Measurements from ENCODE around the gene TMEM273. TPM values are rescaled to one million over a fixed set of nuclear protein-coding genes. Genes with fewer than 3 reads are reported as not detected.

TMEM273 gene, protein sequence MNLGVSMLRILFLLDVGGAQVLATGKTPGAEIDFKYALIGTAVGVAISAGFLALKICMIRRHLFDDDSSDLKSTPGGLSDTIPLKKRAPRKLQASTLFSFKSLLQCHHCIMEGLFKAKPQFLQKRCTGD
- not detected in 2 replicates for total RNA-seq
- long read RNA-seq: 0 reads

DNA sequence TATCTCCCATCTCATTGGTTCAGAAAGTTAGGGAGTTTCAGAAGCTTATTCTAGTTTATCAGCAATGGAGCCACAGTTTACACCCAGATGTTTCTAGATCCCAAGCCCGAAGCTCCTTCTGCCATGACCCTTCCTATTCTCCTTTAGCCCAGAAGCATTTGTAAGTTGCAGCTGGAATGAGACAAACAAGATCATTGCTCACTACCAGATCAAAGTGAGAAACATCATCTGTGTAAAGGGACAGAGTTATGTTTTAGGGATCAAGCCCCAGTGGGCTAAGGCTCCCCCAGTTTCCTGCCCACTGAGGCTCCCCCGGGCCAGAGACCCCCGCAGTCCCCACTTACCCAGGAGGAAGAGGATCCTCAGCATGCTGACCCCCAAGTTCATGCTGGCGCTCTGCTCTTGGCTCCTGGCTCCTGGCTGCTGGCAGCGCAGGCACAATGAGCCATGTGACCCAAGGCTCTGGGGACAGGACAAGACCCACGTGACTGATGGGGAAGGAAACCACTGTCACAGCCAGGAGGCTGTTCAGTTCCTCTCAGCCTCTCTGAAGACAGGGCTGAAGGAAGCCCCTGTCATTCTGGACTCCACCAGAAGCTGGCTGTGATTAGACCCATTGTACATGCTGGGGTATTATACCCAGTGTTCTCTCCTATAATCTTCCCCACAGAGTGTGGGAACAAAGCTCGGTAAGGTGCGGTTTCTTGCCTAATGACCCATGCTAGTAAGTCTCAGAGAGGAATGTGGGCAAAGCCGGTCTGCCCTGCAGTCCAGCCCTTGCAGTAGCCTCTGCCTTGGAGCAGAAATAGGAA, at the start of gene TMEM273:
TSS of gene TMEM273 (minus strand) at position 442 of the 812 bp plus-strand sequence. CDS start at position 387, 55 bp downstream.
- Mint-ChIP-seq H3K4me3 (ENCODE audit: low read depth) (no peak within 1 kb of the TSS), H3K27me3 (peaks cover 7% of the 10 kb centered on the region), H3K36me3 (ENCODE audit: insufficient read depth) (no peaks in the 10 kb centered on the region), H3K9me3 (ENCODE audit: low read depth) (no peaks in the 10 kb centered on the region), H3K27ac (no peak within 1 kb of the TSS), H3K4me1 (ENCODE audit: low read depth) (peaks cover 4% of the 10 kb centered on the region)
- TF ChIP-seq, protein P1, sequence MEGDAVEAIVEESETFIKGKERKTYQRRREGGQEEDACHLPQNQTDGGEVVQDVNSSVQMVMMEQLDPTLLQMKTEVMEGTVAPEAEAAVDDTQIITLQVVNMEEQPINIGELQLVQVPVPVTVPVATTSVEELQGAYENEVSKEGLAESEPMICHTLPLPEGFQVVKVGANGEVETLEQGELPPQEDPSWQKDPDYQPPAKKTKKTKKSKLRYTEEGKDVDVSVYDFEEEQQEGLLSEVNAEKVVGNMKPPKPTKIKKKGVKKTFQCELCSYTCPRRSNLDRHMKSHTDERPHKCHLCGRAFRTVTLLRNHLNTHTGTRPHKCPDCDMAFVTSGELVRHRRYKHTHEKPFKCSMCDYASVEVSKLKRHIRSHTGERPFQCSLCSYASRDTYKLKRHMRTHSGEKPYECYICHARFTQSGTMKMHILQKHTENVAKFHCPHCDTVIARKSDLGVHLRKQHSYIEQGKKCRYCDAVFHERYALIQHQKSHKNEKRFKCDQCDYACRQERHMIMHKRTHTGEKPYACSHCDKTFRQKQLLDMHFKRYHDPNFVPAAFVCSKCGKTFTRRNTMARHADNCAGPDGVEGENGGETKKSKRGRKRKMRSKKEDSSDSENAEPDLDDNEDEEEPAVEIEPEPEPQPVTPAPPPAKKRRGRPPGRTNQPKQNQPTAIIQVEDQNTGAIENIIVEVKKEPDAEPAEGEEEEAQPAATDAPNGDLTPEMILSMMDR (IDR thresholded peaks at IDR 0.05; ENCODE audit: unreplicated experiment): no peak
- DNase-seq (ENCODE audit: low spot score, unreplicated experiment): no peak

DNA sequence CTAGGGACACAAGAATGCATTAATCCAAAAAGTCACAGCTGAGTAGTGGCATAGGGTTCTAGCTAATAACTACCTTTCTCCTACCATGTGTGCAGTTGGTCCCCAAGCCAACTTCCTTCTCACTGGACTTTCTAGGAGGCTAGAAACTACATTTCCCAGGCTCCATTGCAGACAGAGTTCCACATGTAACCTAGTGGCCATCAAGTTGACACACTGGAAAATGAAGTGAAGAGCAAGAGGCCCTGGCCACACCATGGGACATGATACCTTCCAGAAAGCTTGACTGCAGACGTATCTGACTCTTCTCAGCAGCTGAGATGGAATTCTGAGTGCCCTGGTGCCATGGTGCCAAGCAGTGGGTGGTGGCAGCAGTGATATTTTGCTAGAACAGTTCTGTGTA, 49.8 kb upstream of the TMEM273 start:
- Mint-ChIP-seq H3K36me3 (ENCODE audit: insufficient read depth) (no peaks in the 10 kb centered on the region), H3K27me3 (peaks cover 20% of the 10 kb centered on the region), H3K4me3 (ENCODE audit: low read depth) (no peak overlapping the region), H3K9me3 (ENCODE audit: low read depth) (no peaks in the 10 kb centered on the region), H3K4me1 (ENCODE audit: low read depth) (peaks cover under 1% of the 10 kb centered on the region), H3K27ac (no peak overlapping the region)
- no peak for DNase-seq (ENCODE audit: low spot score, unreplicated experiment)
- TF ChIP-seq, protein P1 (IDR thresholded peaks at IDR 0.05; ENCODE audit: unreplicated experiment): no peak

DNA sequence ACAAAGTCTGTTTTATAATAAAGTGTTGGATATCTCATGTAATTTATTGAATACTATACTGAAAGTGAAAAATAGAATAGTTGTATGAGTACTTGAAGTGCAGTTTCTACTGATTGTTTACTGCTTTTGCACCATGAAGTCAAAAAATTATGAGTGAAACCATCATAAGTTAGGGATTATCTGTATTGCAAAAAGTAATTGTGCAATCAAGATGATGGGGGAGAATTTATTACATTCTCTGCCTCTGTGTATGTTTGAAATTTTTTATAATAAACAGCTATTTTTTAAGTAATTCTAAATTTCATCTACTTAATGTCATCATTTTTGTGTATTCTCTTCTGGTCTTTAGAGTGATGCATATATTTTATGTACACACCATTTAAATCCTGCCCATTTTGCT, 47.2 kb upstream of the TMEM273 start:
- Mint-ChIP-seq H3K27me3 (peaks cover 18% of the 10 kb centered on the region), H3K4me1 (ENCODE audit: low read depth) (peaks cover 1% of the 10 kb centered on the region), H3K36me3 (ENCODE audit: insufficient read depth) (no peaks in the 10 kb centered on the region), H3K9me3 (ENCODE audit: low read depth) (peaks cover 3% of the 10 kb centered on the region), H3K4me3 (ENCODE audit: low read depth) (no peak overlapping the region), H3K27ac (no peak overlapping the region)
- TF ChIP-seq, protein P1 (IDR thresholded peaks at IDR 0.05; ENCODE audit: unreplicated experiment): no peak
- DNase-seq (ENCODE audit: low spot score, unreplicated experiment): no peak

DNA sequence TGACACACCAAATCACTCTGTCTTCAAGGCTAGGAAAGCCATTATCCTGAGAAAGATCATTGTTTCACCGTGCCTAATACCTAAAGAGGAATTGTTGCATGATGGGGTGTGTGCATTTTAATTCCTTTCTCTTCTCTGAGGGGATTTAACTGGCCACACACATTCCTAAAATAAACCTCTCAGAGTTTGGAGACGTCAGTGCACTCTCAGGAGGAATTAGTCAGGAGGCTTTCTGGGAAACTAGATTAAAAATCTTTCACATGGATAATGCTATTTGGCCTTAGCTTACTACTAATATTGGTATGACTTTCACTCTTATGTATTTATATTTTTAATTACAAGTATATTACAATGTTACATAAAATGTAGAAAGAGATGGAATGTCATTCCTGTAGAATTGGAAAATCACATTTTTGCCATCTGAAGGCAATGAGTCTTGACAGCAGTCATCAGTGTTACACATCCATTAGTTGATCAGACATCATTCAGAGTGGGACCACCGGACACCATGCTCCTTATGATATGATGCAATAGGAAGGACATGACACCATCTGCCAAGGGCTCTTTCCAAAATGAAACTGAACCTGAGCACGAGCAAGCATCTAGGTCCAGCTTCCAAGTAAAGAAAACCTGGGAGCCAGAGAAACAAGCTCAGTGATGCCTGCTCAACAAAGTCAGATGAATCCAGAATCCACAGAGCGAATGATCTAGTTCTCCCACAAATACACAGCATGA, 43.1 kb upstream of the TMEM273 start:
- H3K4me3 Mint-ChIP-seq (ENCODE audit: low read depth): no peak overlapping the region
- H3K9me3 Mint-ChIP-seq (ENCODE audit: low read depth): peaks cover 3% of the 10 kb centered on the region
- peaks cover 17% of the 10 kb centered on the region for H3K27me3 Mint-ChIP-seq
- H3K36me3 Mint-ChIP-seq (ENCODE audit: insufficient read depth): no peaks in the 10 kb centered on the region
- peaks cover 8% of the 10 kb centered on the region for H3K4me1 Mint-ChIP-seq (ENCODE audit: low read depth)
- TF ChIP-seq, protein P1 (IDR thresholded peaks at IDR 0.05; ENCODE audit: unreplicated experiment): no peak
- DNase-seq (ENCODE audit: low spot score, unreplicated experiment): no peak
- no peak overlapping the region for H3K27ac Mint-ChIP-seq

DNA sequence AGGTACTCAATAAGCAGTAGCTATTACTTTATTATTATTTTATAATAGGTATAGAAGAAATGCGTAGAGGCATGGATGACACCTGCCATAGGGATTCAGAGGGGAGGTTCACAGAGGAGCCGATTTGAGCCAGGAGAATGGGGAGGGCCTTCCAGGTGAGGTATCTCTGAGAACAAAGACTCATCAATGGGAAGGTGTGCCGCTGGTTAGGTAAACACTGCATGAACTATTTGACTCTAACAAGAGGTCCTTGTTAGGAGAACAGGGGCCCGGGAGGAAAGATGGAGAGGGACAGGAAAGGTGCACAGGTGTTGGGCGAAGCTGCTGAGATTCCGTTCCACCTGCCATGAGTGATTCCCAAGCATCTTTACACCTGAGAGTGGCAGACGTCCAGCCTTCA, 41.8 kb upstream of the TMEM273 start:
- H3K9me3 Mint-ChIP-seq (ENCODE audit: low read depth): peaks cover 3% of the 10 kb centered on the region
- no peaks in the 10 kb centered on the region for H3K36me3 Mint-ChIP-seq (ENCODE audit: insufficient read depth)
- H3K27ac Mint-ChIP-seq: no peak overlapping the region
- no peak for DNase-seq (ENCODE audit: low spot score, unreplicated experiment)
- peaks cover 8% of the 10 kb centered on the region for H3K27me3 Mint-ChIP-seq
- TF ChIP-seq, protein P1 (IDR thresholded peaks at IDR 0.05; ENCODE audit: unreplicated experiment): no peak
- no peak overlapping the region for H3K4me3 Mint-ChIP-seq (ENCODE audit: low read depth)
- peaks cover 11% of the 10 kb centered on the region for H3K4me1 Mint-ChIP-seq (ENCODE audit: low read depth)

All from progenitor cell of endocrine pancreas (in vitro differentiated cells).